Stimulated activated CD4-positive, alpha-beta T cell treated with anti-CD3 and anti-CD28 coated beads, Interleukin-4, amount 100 ng/mL, for 24 hours (primary cell): ENCODE data around the gene C10orf62.
"Not testable (repeated sequence)": the region's sequence is repeated elsewhere in the genome, so short reads cannot be mapped to it uniquely, and the experiment has no call there.

ENCODE experiments used
- DNase-seq: peaks from one replicate; pipeline ENCODE4 v3.0.0-alpha.2; 2020

Gene C10orf62

DNA sequence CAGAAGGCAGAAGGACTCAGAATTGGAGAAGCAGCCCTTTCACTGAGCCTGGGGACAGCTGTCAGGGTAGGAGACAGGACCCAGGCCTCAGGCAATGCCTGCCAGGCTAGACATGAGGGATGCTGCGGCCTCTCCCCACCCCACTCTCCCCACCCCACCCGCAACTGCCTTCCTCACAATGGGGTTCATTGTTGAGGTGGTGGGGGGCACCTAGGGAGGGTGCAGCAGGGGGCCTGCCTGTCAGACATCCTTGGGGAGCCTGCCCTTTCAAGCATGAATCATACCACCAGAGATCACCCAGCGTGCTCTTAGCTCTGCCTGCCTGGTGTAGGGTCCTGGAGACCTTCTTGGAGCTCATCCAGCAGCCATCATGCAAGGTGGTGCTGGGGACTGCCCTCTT, at the start of gene C10orf62:
Gene C10orf62, plus strand, starts transcription at position 243 of the 400 bp plus-strand sequence. CDS start 177 bp downstream, outside the sequence.
- no peak for DNase-seq

GRCh38 chr10:97540669-97541500, 48.6 kb upstream of the C10orf62 start:
- no peak for DNase-seq

DNA sequence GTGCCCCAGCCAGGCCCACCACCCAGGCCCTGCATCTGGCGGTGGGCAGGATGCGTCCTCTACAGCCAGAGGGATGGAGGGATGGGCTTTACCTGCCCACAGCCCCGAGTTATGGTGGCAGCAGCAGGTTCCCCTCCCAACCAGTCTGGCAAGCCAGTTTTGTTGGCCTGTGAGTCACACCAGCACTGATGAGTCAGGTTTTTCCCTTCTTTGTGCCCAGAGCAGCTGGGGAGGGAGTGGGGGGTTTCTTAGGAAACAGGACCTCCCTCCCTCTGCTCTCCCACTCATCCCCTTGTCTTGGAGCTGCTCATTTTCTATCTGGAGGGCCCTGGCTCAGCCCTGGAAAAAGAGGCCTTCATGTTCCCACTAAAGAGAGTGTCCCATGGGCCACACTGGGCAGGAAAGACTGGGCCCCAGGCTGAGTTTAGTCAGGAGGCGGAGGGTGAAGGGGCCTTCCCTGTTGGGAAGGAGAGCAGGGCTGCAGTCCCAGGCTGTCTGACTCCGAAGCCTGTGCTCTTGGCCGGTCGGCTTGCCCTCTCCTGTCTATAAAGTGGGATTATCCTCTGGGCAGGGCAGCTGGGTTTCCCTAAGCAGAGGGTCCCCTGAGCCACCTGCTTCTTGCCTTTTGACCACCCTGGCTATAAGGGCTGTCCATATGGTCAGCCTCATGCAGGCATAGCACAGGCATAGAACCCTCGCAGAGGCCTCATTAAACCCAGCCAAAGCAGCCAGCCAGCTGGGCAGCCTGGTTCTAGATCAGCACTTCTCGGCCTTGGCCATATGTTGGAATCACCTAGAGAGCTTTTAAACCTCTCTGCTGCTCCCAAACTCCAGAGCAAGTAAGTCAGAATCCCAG, 47.1 kb upstream of the C10orf62 start:
- DNase-seq = peak; percentile 61

DNA sequence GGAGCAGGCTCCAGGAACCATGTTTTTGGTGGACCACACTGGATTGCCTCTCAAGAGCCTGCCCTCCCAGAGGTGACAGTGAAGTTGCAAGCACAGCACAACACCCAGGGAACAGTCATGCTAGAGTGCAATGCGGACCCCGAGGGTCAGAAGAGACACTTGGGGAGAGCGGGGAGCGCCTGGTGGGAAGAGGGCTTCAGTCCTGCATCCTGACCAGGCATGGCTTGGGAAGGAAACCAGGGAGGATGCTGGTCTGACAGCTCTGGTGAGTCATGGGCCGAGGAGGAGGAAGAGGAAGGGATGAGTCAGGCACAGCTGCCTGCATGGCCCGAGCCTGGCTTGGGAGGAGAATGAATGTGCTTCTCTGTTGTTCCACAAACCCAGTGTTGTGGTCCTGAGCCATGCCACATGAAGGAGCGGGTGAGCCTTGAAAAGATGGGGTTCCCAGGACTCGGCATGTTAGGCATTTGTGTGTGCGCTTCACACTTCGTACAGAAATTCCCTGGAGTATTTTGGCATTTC, 46.4 kb upstream of the C10orf62 start:
- DNase-seq = peak; percentile 72

- DNase-seq = no peak
Measured at GRCh38 chr10:97546456-97547270, 42.9 kb upstream of the C10orf62 start.

DNA sequence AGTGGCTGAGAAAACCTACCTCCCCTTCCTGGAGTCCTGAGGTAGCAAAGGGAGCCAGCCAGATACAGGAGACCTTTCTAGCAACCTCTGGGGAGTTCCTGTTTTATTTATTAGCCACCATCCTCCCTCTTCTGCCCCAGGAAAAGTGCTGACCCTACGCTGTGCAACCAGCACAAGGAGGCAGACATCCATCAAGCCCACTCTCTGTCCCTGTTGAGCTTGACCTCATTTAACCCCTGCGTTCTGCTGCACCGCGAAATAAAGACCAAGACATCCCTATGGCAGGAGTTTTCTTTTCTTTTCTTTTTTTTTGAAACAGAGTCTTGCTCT, 42.3 kb upstream of the C10orf62 start:
- no peak for DNase-seq

DNA sequence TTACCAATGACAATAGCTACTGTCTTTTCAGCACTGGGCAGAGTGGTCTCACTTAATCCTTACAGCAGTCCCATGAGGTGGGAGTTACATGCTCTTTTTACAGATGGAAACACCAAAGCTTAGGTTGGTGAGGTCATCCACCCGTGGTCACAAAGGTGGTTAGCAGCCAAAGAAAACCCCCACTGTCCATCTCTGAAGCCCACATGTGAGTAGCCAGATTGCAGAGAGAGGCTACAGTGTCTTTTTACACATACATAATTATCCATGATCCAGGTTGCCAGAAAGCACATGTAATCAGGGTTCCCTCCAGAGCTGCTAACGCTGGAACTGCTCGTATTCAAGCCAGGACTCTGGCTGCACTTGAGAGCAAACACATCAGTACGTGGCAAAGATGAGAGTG, 41.6 kb upstream of the C10orf62 start:
- DNase-seq = no peak

- DNase-seq = no peak
Measured at GRCh38 chr10:97548828-97549455, 40.6 kb upstream of the C10orf62 start.

GRCh38 chr10:97549587-97550322, 39.8 kb upstream of the C10orf62 start:
- no peak for DNase-seq

DNA sequence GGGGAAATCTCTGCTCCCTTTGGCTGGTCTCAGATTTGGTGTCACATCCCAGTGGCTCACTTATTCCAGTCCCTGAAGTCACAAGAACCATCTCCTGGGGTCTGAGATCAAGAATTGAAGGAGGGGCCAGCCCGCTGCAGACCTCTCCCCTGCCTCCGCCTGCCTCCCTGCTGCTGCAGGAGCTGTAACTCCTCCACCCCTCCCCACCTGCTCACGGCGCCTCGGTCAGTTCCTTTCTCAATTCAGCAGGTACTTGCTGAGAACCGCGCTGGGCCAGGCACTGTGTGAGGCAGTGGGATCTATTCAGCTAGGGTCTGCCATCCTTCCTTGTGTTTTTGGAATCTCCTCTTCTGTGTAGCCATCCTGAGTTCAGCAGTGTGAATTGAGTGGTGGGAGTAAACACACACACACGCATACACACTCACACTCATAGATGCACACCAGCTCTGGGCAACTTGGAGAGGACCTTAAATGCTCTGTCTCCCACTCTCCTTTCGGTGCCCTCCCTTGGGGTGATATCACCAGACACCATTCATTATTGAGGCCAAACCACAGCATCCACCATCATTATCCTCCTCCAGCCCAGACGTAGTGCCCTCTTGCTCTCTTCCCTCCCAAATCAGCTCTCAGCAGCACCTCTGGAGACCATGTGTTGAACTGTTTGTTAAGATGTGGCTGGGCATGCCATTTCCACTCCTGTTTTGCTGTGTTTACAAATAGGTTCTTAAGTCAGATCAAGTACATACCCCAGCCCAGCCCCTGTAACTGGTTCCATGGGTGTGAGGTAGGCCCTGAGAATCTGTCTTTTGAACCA, 39.0 kb upstream of the C10orf62 start:
- DNase-seq = no peak

DNA sequence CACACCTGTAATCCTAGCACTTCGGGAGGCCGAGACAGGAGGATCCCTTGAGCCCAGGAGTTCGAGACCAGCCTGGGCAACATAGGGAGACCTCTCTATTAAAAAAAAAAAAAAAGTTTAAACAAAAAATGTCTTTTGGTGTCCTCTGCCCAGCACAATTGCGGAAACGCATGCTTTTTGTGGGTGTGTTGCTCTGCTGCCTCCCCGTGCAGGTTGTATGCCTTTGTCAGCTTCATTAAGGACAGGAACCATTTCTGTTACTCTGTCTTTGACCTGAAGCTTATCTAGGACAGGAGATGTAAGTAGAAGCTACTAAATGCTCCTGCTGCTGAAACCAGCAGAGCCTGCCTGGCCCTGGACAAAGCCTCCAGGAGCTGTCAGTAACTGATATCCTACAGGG, 38.2 kb upstream of the C10orf62 start:
- no peak for DNase-seq

- peak; percentile 74 for DNase-seq
Measured at GRCh38 chr10:97553575-97554031, 35.9 kb upstream of the C10orf62 start.

- not testable (repeated sequence) for DNase-seq
Measured at GRCh38 chr10:97554336-97554735, 35.2 kb upstream of the C10orf62 start.

DNA sequence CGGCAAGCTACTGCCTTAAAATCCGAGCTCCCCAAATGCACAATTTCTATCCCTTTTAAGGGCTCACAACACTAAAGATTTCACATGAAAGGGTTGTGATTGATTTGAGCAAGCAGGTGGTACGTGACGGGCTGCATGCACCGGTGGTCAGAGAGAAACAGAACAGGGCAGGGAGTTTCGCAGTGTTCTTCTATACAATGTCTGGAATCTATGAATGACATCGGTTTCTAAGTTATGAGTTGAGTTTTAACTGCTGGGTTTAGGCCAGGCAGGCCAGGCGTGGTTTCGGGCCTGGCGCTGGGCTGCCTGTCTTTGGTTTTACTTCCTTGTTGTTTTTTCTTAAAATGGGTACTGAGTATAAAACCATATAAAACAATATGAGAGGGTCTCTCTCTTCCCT, 34.0 kb upstream of the C10orf62 start:
- not testable (repeated sequence) for DNase-seq

GRCh38 chr10:97560731-97561381, 28.7 kb upstream of the C10orf62 start:
- not testable (repeated sequence) for DNase-seq

DNA sequence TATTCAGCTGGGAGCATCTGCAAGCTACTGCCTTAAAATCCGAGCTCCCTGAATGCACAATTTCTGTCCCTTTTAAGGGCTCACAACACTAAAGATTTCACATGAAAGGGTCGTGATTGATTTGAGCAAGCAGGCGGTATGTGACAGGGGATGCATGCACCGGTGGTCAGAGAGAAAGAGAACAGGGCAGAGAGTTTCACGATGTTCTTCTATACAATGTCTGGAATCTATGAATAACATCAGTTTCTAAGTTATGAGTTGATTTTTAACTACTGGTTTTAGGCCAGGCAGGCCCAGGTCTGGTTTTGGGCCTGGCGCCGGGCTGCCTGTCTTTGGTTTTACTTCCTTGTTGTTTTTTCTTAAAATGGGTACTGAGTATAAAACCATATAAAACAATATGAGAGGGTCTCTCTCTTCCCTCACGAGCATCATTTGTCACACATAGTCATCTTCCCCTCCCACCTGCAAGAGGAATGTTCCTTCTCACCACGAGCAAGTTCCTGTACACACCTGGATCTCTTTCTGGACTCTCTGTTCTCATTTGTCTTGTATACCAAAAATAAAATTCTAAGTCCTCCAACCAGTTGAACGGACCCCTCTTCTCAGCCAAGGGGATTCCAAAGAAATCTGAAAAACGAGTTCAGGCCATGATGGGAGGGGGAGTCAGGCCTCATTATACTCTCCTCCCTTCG, 28.0 kb upstream of the C10orf62 start:
- DNase-seq = not testable (repeated sequence)

- DNase-seq = not testable (repeated sequence)
Measured at GRCh38 chr10:97562329-97562728, 27.2 kb upstream of the C10orf62 start.

GRCh38 chr10:97563337-97563736, 26.2 kb upstream of the C10orf62 start:
- no peak for DNase-seq

- DNase-seq = no peak
Measured at GRCh38 chr10:97564776-97565175, 24.7 kb upstream of the C10orf62 start.
